Endothelial cell of umbilical vein (primary cell): ENCODE measurements around the gene ABCA6. TPM values are rescaled to one million over a fixed set of nuclear protein-coding genes. Genes with fewer than 3 reads are reported as not detected.

Source experiments
- BruUV-seq: library from RNA; stranded (reverse); fragments of 400-500 nt; replicated peaks from 2 replicates; lab custom pipeline; 2021; lab: Mats Ljungman, UMichigan
- CTCF ChIA-PET: fragments of 300-600, 350-600 bp; sonication (Branson Sonifier 250); formaldehyde crosslinking; loops from one replicate; lab custom pipeline; 2021; ENCODE audit warnings: antibody characterized with exemption, inconsistent platforms; lab: Charles Lee
- POLR2A ChIA-PET: fragments of 300-600, 350-600 bp; sonication (Branson Sonifier 250); formaldehyde crosslinking; loops from one replicate; lab custom pipeline; 2021; ENCODE audit warnings: antibody characterized with exemption, inconsistent platforms; lab: Charles Lee
- DNase-seq: peaks from one replicate; pipeline ENCODE4 v3.0.0-alpha.2; 2011; ENCODE audit warnings: low read depth, low spot score
- FAIRE-seq: peaks from 2 replicates; lab custom pipeline; 2011; peaks lifted over from hg19 to GRCh38; lab: Jason Lieb, UNC
- H2AFZ ChIP-seq: 2 replicates; pipeline ENCODE4 v1.6.0; 2012; ENCODE audit warnings: low read depth, low read length, control low read depth, inconsistent platforms
- H3K27ac ChIP-seq: 2 replicates; pipeline ENCODE4 v1.5.1; 2011; ENCODE audit warnings: low read depth, mild to moderate bottlenecking, control low read depth, low read length, moderate library complexity; ENCODE audit not compliant: insufficient read depth
- H3K27me3 ChIP-seq, 2 experiments: 2 replicates each; pipeline versions ENCODE4 v1.6.0 to v1.6.1; 2011; ENCODE audit warnings: low read length in 2 of 2, mixed read lengths in 1 of 2; ENCODE audit not compliant: control insufficient read depth in 2 of 2, insufficient read depth in 2 of 2
- H3K36me3 ChIP-seq, 2 experiments: 2 replicates in 1 of 2; 3 replicates in 1 of 2; pipeline ENCODE4 v1.5.1; 2011; ENCODE audit warnings: low read length in 2 of 2, mild to moderate bottlenecking in 1 of 2, moderate library complexity in 1 of 2; ENCODE audit not compliant: control insufficient read depth in 2 of 2, insufficient read depth in 2 of 2; ENCODE audit errors: extremely low read depth in 1 of 2
- H3K4me1 ChIP-seq: 3 replicates; pipeline ENCODE4 v1.5.1; 2011; ENCODE audit warnings: mild to moderate bottlenecking, low read length; ENCODE audit not compliant: control insufficient read depth, insufficient read depth; ENCODE audit errors: extremely low read depth
- H3K4me2 ChIP-seq: 2 replicates; pipeline ENCODE4 v1.6.1; 2011; ENCODE audit warnings: low read length, control low read depth, mixed read lengths; ENCODE audit not compliant: insufficient read depth
- H3K4me3 ChIP-seq, 3 experiments: fragments of 200-600 bp in 1 of 3; sonication (generic), shearing (Covaris generic) in 1 of 3; replicated peaks in 1 of 3; 2 replicates each; pipeline ENCODE4 v1.5.1; 2011 to 2016; ENCODE audit warnings: control low read depth in 3 of 3, low read length in 3 of 3, mild to moderate bottlenecking in 2 of 3, inconsistent platforms in 1 of 3, low read depth in 1 of 3, moderate library complexity in 1 of 3; ENCODE audit not compliant: insufficient read depth in 1 of 3
- H3K79me2 ChIP-seq: 2 replicates; pipeline ENCODE4 v1.6.0; 2012; ENCODE audit warnings: low read length, inconsistent platforms; ENCODE audit not compliant: control insufficient read depth, insufficient read depth
- H3K9ac ChIP-seq: replicated peaks from 2 replicates; pipeline ENCODE3; 2011; ENCODE audit warnings: low read length, control low read depth; ENCODE audit not compliant: insufficient read depth; ENCODE audit errors: extremely low read depth
- H3K9me1 ChIP-seq: replicated peaks from 3 replicates; pipeline ENCODE4 v1.6.0; 2011; ENCODE audit warnings: mild to moderate bottlenecking, low read length; ENCODE audit not compliant: control insufficient read depth, insufficient read depth; ENCODE audit errors: extremely low read depth
- H3K9me3 ChIP-seq: replicated peaks from 2 replicates; pipeline ENCODE4 v1.5.1; 2012; ENCODE audit warnings: low read length, inconsistent platforms; ENCODE audit not compliant: control insufficient read depth, insufficient read depth
- H4K20me1 ChIP-seq: replicated peaks from 2 replicates; pipeline ENCODE3; 2011; ENCODE audit warnings: mild to moderate bottlenecking, low read length; ENCODE audit not compliant: control insufficient read depth, insufficient read depth; ENCODE audit errors: extremely low read depth
- CTCF ChIP-seq, 2 donors: IDR thresholded peaks; 1 replicate in 1 of 2; 2 replicates in 1 of 2; pipeline ENCODE4 v1.5.1; 2011; ENCODE audit warnings: low read length in 2 of 2, mild to moderate bottlenecking in 2 of 2, moderate library complexity in 2 of 2, control low read depth in 1 of 2, inconsistent platforms in 1 of 2, low read depth in 1 of 2; ENCODE audit not compliant: insufficient read depth in 1 of 2; ENCODE audit errors: extremely low read depth in 1 of 2
- EZH2 ChIP-seq: IDR thresholded peaks from 2 replicates; pipeline ENCODE4 v1.6.1; 2012; ENCODE audit warnings: borderline replicate concordance, low read depth, mild to moderate bottlenecking, moderate library complexity, low read length, inconsistent platforms; ENCODE audit not compliant: severe bottlenecking
- FOS ChIP-seq: IDR thresholded peaks from 2 replicates; pipeline ENCODE4 v1.6.1; 2011; ENCODE audit warnings: mild to moderate bottlenecking, low read length, moderate library complexity, borderline replicate concordance; ENCODE audit not compliant: insufficient read depth
- GATA2 ChIP-seq: IDR thresholded peaks from 2 replicates; pipeline ENCODE4 v1.7.0; 2011; ENCODE audit warnings: low read depth, mild to moderate bottlenecking, moderate library complexity, mixed read lengths, low read length; ENCODE audit not compliant: insufficient read length, insufficient read depth
- JUN ChIP-seq: IDR thresholded peaks from 2 replicates; pipeline ENCODE4 v1.6.1; 2011; ENCODE audit warnings: borderline replicate concordance, low read depth; ENCODE audit not compliant: insufficient read length, insufficient read depth
- MAX ChIP-seq: IDR thresholded peaks from 2 replicates; pipeline ENCODE4 v1.6.1; 2011; ENCODE audit not compliant: insufficient read depth, insufficient read length
- MYC ChIP-seq: IDR thresholded peaks from one replicate; pipeline ENCODE4 v1.6.1; 2011; ENCODE audit warnings: mild to moderate bottlenecking, low read depth, low read length
- POLR2A ChIP-seq: IDR thresholded peaks from 2 replicates; pipeline ENCODE4 v1.6.1; 2012; ENCODE audit warnings: low read depth, mild to moderate bottlenecking, control low read depth, low read length
- POLR2AphosphoS5 ChIP-seq: IDR thresholded peaks from 2 replicates; pipeline ENCODE4 v1.6.1; 2012; ENCODE audit warnings: low read depth, mild to moderate bottlenecking, control low read depth, low read length, moderate library complexity; ENCODE audit not compliant: insufficient read depth
- dilution Hi-C: fragments of 300-500 bp; cut with MboI; formaldehyde crosslinking; loops from one replicate; pipeline ENCODE4 v1.15.0; 2019; ENCODE audit warnings: low sequenced_read_pairs; ENCODE audit not compliant: extremely low pct_ligation_motif_present
- intact Hi-C: fragments of 100-400 bp; cut with micrococcal nuclease; formaldehyde crosslinking; loops from one replicate; pipeline ENCODE4 v1.10.0; 2022
- polyA plus RNA-seq, 4 experiments: library from polyadenylated mRNA; depleted of rRNA in 3 of 4; stranded (reverse) in 3 of 4; unstranded in 1 of 4; fragments of >200 nt; gene quantifications; 2 replicates each; pipeline versions ENCODE4 v1.2.1 to v1.2.3, GENCODE V29; 2011 to 2012; ENCODE audit warnings: missing spikeins in 1 of 4
- total RNA-seq: library from RNA; stranded (reverse); gene quantifications from 2 replicates; pipeline ENCODE4 v1.2.3, GENCODE V29; 2021

Gene ABCA6
- total and polyA plus RNA-seq, 2 donors (not counting 3 experiments of a cell fraction or from before 2014, with no cell fraction given) = 11.3 to 30.5 TPM

GRCh38 chr17:69143683-69144231 is 2.1 kb upstream of the ABCA6 start:
- BruUV-seq = no TSS peak

More at GRCh38 chr17:69143683-69144231, 2.1 kb upstream of the ABCA6 start:
- intact Hi-C loops (no loop called here), dilution Hi-C loops (no loop called here)
- ChIA-PET POLR2A (no interaction called here), CTCF (interaction anchor here (0.5 to 3.4 kb wide), 2 partner anchors 16 to 350 kb away, joined by 3 to 10 read pairs; no protein-coding TSS in a partner anchor)
- no peaks in the 10 kb centered on the region for H3K79me2 ChIP-seq
- peaks cover 18% of the 10 kb centered on the region for H3K4me1 ChIP-seq
- no peak overlapping the region for H3K27ac ChIP-seq
- H3K9me3 ChIP-seq = no peaks in the 10 kb centered on the region
- no peaks in the 10 kb centered on the region for H3K27me3 ChIP-seq
- no peak overlapping the region for H3K4me3 ChIP-seq
- peak overlapping the region; percentile 51 for H2AFZ ChIP-seq
- no peak for TF ChIP-seq JUN
- no peak for TF ChIP-seq MAX
- TF ChIP-seq FOS = no peak
- no peak for TF ChIP-seq EZH2
- TF ChIP-seq POLR2A = no peak
- TF ChIP-seq CTCF (IDR thresholded peaks at IDR 0.05; ENCODE audit: extremely low read depth in 1 of 2, insufficient read depth in 1 of 2, low read depth in 1 of 2, low read length in 2 of 2) = no peak
- TF ChIP-seq POLR2AphosphoS5 = no peak
- TF ChIP-seq MYC = no peak
- no peak for TF ChIP-seq GATA2
- no peaks in the 10 kb centered on the region for H3K9me1 ChIP-seq
- H3K9ac ChIP-seq = no peak overlapping the region
- H3K4me2 ChIP-seq = no peak overlapping the region
- H4K20me1 ChIP-seq = no peaks in the 10 kb centered on the region
- H3K36me3 ChIP-seq = no peaks in the 10 kb centered on the region
- FAIRE-seq (no peak), DNase-seq (no peak)
